Stimulated activated CD4-positive, alpha-beta T cell treated with anti-CD3 and anti-CD28 coated beads, TNF-alpha, amount 100 ng/mL, for 4 hours (primary cell): Measurements from ENCODE around the gene STRIP1.
"Not testable (repeated sequence)": the region's sequence is repeated elsewhere in the genome, so short reads cannot be mapped to it uniquely, and the experiment has no call there.

ENCODE experiments used
- DNase-seq, 3 experiments: peaks; one replicate each; pipeline ENCODE4 v3.0.0-alpha.2; 2020; ENCODE audit warnings: low read depth in 3 of 3

The STRIP1 gene

GRCh38 chr1:110007046-110007830 is 27.2 kb upstream of the STRIP1 start:
- DNase-seq, result no peak

- DNase-seq, result no peak
These were observed 25.4 kb upstream of the STRIP1 start for GRCh38 chr1:110008971-110009565.

DNA sequence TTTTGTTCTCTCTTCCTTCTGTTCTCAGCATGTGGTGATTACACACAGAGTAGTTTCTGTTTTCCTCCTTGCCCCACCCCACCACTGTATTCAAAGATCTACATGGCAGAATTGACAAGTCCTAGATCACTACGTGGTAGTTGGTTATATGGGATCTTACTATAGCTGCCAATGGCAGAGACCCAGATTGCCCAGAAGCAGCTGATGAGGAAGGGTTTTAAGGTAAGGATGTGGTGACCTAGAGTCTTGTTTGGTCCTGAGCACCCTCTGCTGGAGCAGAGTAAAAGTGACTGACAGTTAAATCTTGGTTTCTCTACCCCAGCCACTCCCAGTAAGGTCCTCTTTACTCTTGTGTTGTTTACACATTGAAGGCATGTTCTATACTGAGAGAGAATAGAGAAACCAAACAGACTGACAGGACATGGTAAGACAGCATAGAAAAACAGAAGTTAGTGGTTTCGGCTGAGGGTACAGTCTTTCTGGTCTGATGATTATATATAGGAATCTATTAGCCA is 22.8 kb upstream of the STRIP1 start:
- DNase-seq, result no peak

- DNase-seq, result no peak
These were observed 22.2 kb upstream of the STRIP1 start for GRCh38 chr1:110012100-110012780.

GRCh38 chr1:110017792-110018191 is 16.6 kb upstream of the STRIP1 start:
- no peak for DNase-seq

DNA sequence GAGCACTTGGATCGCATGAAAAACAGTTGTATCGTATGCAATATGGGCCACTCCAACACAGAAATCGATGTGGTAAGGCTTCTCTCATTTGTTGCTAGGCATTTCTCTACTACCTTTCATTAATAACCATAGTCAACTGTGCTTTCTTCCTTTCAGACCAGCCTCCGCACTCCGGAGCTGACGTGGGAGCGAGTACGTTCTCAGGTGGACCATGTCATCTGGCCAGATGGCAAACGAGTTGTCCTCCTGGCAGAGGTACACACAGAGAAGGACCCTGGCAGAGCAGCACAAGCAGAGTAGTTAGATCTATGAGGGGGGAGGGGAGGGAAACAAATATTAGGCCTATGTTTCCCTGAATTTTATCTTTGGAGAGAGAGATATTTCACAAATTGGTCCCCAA is 16.0 kb upstream of the STRIP1 start:
- no peak for DNase-seq

GRCh38 chr1:110019770-110020169 is 14.7 kb upstream of the STRIP1 start:
- DNase-seq, result no peak

DNA sequence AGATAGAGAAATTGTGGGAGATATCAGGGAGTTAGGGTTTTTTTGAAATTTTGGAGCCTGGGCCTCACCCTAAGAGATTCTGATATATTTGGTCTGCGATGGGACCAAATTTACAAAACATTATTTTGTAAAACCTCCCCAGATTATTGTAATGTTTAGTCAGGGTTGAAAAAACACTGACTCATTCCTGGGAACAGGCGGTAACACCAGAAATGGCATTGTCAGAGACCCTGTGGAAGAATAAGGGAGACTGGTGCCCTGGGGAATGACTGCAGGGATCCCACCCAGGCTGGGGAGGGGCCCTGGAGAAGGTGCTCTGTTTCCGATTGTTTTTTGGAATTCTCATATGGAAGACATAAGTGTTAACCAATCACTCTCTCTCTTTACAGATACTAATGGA is 13.1 kb upstream of the STRIP1 start:
- DNase-seq, result no peak

DNA sequence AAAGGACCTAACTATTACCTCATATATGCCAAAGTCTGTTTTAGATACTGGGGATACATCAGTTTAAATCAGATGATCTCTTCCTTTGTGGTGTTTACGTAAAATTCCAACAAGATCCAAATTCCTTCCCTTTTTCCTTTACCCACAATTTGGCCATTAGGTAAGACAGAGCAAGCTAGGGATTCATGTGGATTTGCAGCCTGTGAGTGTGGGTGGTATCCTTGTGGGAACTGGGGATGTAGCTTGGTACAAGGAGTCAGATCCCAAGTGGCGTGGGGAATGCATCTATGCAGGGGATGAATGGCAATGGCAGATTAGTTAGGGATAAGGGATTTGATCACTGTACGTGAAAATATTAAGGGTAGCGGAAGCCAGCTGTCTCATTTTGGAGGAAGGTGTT is 9.8 kb upstream of the STRIP1 start:
- DNase-seq, result no peak

DNA sequence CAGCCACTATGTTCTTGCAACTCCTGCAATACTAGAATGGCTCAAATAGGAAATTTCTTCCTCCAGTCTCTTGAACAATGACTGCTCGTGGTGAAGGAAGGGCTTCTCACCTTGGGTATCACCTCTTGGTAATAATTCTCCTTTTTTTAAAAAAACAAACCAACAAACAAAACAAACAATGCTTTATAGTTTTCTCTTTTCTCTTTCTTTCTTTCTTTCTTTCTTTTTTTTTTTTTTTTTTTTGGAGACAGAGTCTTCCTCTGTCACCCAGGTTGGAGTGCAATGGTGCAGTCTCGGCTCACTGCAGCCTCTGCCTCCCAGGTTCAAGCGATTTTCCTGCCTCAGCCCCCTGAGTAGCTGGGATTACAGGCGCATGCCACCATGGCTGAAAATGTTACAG is 3.7 kb upstream of the STRIP1 start:
- not testable (repeated sequence) for DNase-seq

DNA sequence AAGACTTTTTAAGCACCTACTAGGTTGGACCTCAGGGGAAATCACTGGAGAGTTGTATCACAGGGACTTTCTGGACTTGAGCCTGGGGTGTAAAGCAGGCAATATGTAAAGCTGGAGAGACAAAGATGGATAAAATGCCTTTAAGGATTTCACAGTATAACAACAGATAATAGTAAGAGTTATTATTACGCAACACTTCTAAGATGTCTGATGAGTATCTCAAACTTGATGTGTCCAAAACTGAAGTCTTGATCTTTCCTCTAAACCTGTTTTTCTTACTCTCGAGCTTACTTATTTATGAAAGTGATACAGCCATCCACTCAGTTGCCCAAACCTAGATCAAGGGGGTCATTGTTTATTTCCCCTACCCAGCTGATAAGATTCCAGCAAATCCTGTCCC is 2.1 kb upstream of the STRIP1 start:
- DNase-seq, result no peak

- no peak for DNase-seq
These were observed 1.0 kb upstream of the STRIP1 start for GRCh38 chr1:110033421-110033820.

GRCh38 chr1:110034040-110034450 is 379 bp upstream of the STRIP1 start:
- no peak for DNase-seq

- DNase-seq, result no peak
These were observed 870 bp downstream of the STRIP1 start for GRCh38 chr1:110035236-110035752.

DNA sequence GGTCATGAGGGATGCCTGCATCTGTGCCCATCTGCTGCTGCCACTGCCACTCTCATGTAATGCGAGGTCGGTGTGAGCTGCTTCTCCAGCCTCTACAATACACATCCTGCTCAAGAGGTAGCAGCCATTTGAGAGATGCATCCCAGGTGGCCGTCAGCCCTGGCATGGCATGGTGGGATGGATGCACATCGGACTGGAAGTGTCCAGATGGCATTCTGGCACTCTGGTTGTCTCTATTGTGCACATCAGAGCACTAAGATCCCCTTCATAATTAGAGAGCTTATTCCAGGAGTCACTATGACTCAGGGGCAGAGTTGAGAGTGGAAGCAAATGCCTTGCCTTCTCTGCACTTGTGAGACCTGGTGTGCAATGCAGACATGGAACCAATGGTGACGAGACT is 3.8 kb downstream of the STRIP1 start:
- DNase-seq, result no peak

GRCh38 chr1:110039641-110040040 is 5.2 kb downstream of the STRIP1 start:
- no peak for DNase-seq

DNA sequence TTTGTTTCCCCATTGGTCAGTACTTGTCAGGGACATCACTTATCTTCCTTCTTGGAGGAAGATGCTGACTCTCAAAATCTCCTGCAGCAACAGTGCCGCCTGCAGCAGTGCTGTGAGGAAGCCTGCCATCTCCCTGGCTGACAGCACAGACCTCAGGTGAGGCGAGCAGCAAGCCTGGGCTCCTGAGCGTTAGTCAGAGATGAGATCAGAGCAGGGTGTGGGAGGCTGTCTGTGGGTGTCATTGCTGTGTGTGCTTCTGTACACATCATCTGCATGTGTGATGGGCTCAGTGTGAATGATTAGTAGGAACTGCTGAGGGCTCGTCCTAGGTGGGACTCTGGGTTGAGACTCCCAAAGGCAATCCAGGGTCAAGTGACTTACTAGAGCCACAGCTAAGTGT is 6.1 kb downstream of the STRIP1 start:
- DNase-seq, result peak in 1 of 3 experiments; percentile 45

GRCh38 chr1:110043016-110043415 is 8.6 kb downstream of the STRIP1 start:
- no peak for DNase-seq

- DNase-seq, result no peak
These were observed 13.0 kb downstream of the STRIP1 start for GRCh38 chr1:110047463-110047862.

- no peak for DNase-seq
These were observed 13.8 kb downstream of the STRIP1 start for GRCh38 chr1:110048240-110048639.

DNA sequence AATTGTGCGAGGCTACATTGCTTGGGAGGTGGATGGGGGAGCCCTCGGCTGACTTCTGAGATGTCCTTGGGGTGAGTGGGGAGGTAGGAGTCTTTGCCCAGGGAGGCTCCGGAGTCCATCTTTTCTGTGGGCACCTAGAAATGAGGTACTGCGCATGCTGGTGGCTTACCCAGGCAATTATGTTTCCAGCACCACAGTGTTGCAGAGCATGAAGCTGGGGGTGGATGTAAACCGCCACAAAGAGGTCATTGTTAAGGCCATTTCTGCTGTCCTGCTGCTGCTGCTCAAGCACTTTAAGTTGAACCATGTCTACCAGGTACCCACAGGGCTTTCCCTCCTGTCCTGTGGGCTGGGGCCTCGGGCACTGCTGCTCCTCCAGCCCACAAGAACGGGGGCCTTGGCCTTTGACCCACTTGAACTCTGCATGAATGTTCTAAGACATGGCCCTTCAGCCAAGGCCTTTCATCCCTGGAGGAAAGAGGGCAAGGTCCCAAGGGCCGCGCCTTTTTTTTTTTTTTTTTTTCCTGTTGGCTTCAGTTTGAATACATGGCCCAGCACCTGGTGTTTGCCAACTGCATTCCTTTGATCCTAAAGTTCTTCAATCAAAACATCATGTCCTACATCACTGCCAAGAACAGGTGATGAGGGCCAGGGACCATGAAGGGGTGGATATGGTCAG is 14.6 kb downstream of the STRIP1 start:
- no peak for DNase-seq
